ENCODE results near the gene ATP8B4.

The ATP8B4 gene

DNA sequence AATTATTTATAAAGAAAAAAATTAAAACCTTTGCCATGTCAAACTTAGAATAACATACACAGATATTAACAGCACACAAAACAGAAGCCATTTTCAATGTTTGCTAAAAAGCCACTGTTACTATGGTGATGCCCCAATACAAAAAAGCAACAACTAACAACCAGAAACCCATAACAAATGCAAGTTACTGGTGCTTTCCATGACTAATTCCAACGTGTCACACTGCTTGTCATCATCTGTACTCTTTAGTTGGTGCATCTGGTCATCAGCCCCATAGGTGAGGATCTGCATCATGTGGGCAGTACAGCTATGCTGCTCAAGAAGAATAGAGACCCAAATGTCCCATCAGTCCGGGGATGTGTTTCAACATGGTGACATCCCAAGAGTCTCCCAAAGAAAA is 52.8 kb downstream of the ATP8B4 start:
- no peak overlapping the region for H3K27ac ChIP-seq (ENCODE audit: insufficient read depth, low read depth, low read length, poor library complexity, severe bottlenecking)
- no peak overlapping the region for H3K4me3 ChIP-seq (ENCODE audit: insufficient read depth, low read depth, low read length)
- H3K27me3 ChIP-seq (ENCODE audit: control insufficient read depth, insufficient read depth, low read length, poor library complexity, severe bottlenecking): no peaks in the 10 kb centered on the region
- WGBS, 2 experiments: 70 to 82% methylated on average over 2 of the region's 2 CpGs
- no peaks in the 10 kb centered on the region for H3K36me3 ChIP-seq (ENCODE audit: control insufficient read depth, insufficient read depth, low read length)
- H3K4me1 ChIP-seq (ENCODE audit: control insufficient read depth, insufficient read depth, low read length): no peaks in the 10 kb centered on the region
- no peaks in the 10 kb centered on the region for H3K9me3 ChIP-seq (ENCODE audit: control insufficient read depth, low read length)

DNA sequence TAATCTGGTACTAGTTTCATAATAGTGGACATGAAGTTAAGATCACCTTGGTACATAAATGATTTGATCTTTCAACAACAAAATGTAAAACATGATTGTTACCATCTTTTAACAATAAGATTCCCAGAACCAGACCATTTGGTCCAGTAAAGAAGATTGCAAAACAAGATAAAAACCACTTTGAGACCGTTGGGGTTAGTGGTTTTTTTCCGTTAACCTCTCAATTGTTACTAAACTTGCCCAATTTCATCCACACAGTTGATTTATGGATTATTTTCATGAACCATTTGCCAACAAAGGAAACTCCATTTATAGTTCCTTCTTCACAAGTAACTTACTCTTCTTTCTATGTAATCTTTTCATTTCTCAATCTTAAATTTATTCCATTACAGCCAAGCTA is 53.8 kb downstream of the ATP8B4 start:
- WGBS, 2 experiments: 95 to 97% methylated on average over 2 of the region's 2 CpGs
- no peaks in the 10 kb centered on the region for H3K36me3 ChIP-seq (ENCODE audit: control insufficient read depth, insufficient read depth, low read length)

DNA sequence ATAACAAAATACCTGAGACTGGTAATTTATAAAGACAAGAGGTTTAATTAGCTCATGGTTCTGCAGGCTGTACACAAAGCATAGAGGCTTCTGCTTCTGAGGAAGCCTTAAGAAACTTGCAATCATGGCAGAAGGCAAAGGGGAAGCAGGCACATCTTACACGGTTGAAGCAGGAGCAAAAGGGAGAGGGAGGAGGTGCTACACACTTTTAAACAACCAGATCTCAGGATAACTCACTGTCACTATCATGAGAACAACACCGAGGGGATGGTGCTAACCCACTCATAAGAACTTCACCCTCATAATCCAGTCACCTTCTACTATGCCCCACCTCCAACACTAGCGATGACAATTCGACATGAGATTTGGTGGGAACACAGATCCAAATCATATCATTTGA is 54.4 kb downstream of the ATP8B4 start:
- Histone ChIP-seq H3K27ac (ENCODE audit: insufficient read depth, low read depth, low read length, poor library complexity, severe bottlenecking) (no peak overlapping the region), H3K9me3 (ENCODE audit: control insufficient read depth, low read length) (no peaks in the 10 kb centered on the region), H3K4me1 (ENCODE audit: control insufficient read depth, insufficient read depth, low read length) (no peaks in the 10 kb centered on the region), H3K27me3 (ENCODE audit: control insufficient read depth, insufficient read depth, low read length, poor library complexity, severe bottlenecking) (no peaks in the 10 kb centered on the region), H3K36me3 (ENCODE audit: control insufficient read depth, insufficient read depth, low read length) (no peaks in the 10 kb centered on the region), H3K4me3 (ENCODE audit: insufficient read depth, low read depth, low read length) (no peak overlapping the region)
- 72 to 96% methylated on average over 2 to 4 of the region's 4 CpGs for WGBS, 2 experiments

More for the DNA sequence above, 53.8 kb downstream of the ATP8B4 start:
- Histone ChIP-seq H3K4me1 (ENCODE audit: control insufficient read depth, insufficient read depth, low read length) (no peaks in the 10 kb centered on the region), H3K27ac (ENCODE audit: insufficient read depth, low read depth, low read length, poor library complexity, severe bottlenecking) (no peak overlapping the region), H3K9me3 (ENCODE audit: control insufficient read depth, low read length) (no peaks in the 10 kb centered on the region), H3K4me3 (ENCODE audit: insufficient read depth, low read depth, low read length) (no peak overlapping the region), H3K27me3 (ENCODE audit: control insufficient read depth, insufficient read depth, low read length, poor library complexity, severe bottlenecking) (no peaks in the 10 kb centered on the region)

DNA sequence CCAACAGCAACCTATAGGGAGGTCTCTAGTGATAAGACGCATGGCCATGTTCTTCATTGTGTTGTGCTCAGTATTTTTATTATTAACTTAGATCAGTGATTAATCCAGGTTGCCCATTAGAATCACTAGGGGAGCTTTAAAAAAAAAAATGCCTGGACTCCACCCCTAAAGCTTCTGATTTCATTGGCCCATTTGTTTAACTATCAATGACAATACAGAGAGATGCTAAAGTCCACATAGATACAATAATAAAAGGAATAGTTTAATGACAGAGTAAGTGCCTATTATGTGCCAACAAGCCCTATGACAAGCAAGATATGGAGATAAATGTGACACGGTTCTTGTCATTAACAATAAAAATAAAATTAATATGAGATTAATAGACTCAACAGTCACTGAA is 55.8 kb downstream of the ATP8B4 start:
- Histone ChIP-seq H3K36me3 (ENCODE audit: control insufficient read depth, insufficient read depth, low read length) (no peaks in the 10 kb centered on the region), H3K4me1 (ENCODE audit: control insufficient read depth, insufficient read depth, low read length) (no peaks in the 10 kb centered on the region), H3K9me3 (ENCODE audit: control insufficient read depth, low read length) (no peaks in the 10 kb centered on the region), H3K4me3 (ENCODE audit: insufficient read depth, low read depth, low read length) (no peak overlapping the region), H3K27me3 (ENCODE audit: control insufficient read depth, insufficient read depth, low read length, poor library complexity, severe bottlenecking) (no peaks in the 10 kb centered on the region), H3K27ac (ENCODE audit: insufficient read depth, low read depth, low read length, poor library complexity, severe bottlenecking) (no peak overlapping the region)
- WGBS, 2 experiments: 100% methylated on average over 1 of the region's 2 CpGs; no CpG with 5 or more reads in 1 of the 2 experiments

DNA sequence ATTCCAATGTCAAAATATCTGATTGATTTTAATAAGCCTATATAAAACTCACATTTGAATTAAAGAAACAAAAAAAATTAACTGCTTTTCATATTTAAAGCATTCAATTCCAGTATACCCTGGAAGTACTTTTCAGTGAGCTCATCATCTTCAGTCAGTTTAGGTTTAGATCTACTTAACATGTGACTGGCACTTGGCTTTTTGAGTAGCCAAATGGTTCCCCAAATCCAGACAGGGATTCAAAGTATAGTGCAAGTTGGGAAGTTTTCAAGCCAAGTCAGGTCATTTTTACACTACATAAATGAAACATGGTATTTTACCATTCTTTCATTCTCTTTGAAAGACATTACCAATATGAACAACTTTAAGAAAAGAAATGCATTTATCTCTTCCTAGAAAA is 57.5 kb downstream of the ATP8B4 start:
- Histone ChIP-seq H3K9me3 (ENCODE audit: control insufficient read depth, low read length) (no peaks in the 10 kb centered on the region), H3K4me1 (ENCODE audit: control insufficient read depth, insufficient read depth, low read length) (no peaks in the 10 kb centered on the region), H3K4me3 (ENCODE audit: insufficient read depth, low read depth, low read length) (no peak overlapping the region), H3K27me3 (ENCODE audit: control insufficient read depth, insufficient read depth, low read length, poor library complexity, severe bottlenecking) (no peaks in the 10 kb centered on the region), H3K36me3 (ENCODE audit: control insufficient read depth, insufficient read depth, low read length) (no peaks in the 10 kb centered on the region), H3K27ac (ENCODE audit: insufficient read depth, low read depth, low read length, poor library complexity, severe bottlenecking) (no peak overlapping the region)

DNA sequence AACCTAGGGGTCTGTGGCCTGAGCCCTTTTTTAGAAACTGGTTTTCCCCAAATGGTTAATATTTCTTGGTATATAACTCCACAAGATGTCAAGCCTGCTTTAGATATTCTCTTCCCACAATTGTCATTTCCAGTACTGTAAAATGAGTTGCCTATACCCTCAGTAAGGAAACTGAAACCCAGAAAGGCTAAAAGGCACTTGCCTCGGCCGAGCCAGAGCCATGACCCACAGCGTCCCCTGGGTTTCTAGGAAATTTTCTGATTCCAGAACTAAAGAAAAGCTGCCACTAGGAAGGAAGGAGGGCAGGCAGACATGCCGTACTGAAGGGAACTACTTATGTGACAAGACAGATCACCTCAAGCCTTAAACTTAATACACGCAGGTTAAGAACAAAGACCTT is 59.1 kb downstream of the ATP8B4 start:
- Histone ChIP-seq H3K4me1 (ENCODE audit: control insufficient read depth, insufficient read depth, low read length) (no peaks in the 10 kb centered on the region), H3K27me3 (ENCODE audit: control insufficient read depth, insufficient read depth, low read length, poor library complexity, severe bottlenecking) (no peaks in the 10 kb centered on the region), H3K27ac (ENCODE audit: insufficient read depth, low read depth, low read length, poor library complexity, severe bottlenecking) (no peak overlapping the region), H3K4me3 (ENCODE audit: insufficient read depth, low read depth, low read length) (no peak overlapping the region), H3K9me3 (ENCODE audit: control insufficient read depth, low read length) (no peaks in the 10 kb centered on the region), H3K36me3 (ENCODE audit: control insufficient read depth, insufficient read depth, low read length) (no peaks in the 10 kb centered on the region)
- WGBS, 2 experiments: 66 to 72% methylated on average over 5 of the region's 5 CpGs

DNA sequence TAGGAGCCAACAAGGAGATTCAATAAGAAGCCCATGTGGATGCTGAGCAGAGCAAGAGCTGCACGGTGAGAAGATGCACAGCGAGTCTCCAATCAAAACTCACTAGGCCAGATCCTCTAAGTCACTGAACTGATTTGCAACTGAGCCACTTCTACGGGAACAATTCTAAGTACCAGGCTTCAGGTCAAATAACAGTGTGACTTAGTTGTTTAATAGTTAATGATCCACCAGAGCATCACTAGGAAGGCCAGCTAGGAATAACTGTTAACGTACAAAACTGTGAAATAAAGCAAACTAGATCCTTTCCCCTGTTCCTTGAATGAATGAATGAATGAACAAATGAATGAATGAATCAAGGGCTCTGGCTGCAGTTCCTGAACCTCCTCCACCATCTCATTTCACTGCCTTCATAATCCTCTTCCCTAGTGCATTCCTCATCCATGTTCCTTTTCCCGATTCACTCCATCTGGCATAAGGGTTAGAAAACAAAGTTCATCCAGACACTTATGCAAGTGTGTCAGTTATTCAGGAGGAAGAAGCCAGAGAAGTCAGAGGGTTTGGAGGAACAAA is 59.7 kb downstream of the ATP8B4 start:
- H3K36me3 ChIP-seq (ENCODE audit: control insufficient read depth, insufficient read depth, low read length): no peaks in the 10 kb centered on the region
- H3K27ac ChIP-seq (ENCODE audit: insufficient read depth, low read depth, low read length, poor library complexity, severe bottlenecking): no peak overlapping the region
- no peak overlapping the region for H3K4me3 ChIP-seq (ENCODE audit: insufficient read depth, low read depth, low read length)
- no peaks in the 10 kb centered on the region for H3K27me3 ChIP-seq (ENCODE audit: control insufficient read depth, insufficient read depth, low read length, poor library complexity, severe bottlenecking)
- H3K9me3 ChIP-seq (ENCODE audit: control insufficient read depth, low read length): no peaks in the 10 kb centered on the region
- 90 to 95% methylated on average over 5 of the region's 5 CpGs for WGBS, 2 experiments
- H3K4me1 ChIP-seq (ENCODE audit: control insufficient read depth, insufficient read depth, low read length): no peaks in the 10 kb centered on the region

DNA sequence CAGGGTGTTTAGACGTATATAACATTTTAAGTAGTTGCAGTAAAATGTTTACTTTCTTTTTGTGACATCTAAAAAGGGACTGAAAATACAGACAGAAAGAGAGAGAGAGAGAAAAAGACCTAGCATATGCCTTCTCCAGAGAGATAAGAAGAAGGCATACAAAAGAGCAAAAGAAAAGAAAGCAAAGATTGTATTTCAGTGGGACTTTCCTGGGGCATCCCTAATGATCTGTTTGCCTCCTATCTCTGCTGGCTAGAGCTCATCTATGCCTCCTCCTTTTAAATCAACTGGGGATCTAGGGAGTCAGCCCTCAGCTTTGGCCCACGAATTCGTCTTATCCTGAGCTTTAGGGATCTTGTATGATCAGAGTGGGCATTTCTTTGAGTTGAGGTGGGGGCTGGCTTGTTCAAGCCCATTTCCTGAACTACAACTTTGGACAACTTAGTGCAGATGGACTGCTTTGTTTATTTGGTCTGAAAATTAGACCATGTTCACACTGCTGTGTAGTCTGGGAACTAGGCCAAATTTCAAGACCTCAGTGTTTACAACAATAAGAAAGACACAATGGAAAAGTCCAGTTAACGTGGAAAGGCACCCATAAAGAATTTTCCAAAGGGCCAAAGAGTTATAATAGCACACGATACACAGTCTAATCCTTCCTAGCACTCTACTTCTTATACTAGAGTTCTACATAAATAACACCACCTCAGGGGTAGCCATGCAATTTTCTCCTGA is 61.0 kb downstream of the ATP8B4 start:
- no peak overlapping the region for H3K27ac ChIP-seq (ENCODE audit: insufficient read depth, low read depth, low read length, poor library complexity, severe bottlenecking)
- WGBS, 2 experiments: 68 to 76% methylated on average over 4 to 5 of the region's 5 CpGs
- no peaks in the 10 kb centered on the region for H3K4me1 ChIP-seq (ENCODE audit: control insufficient read depth, insufficient read depth, low read length)
- no peak overlapping the region for H3K4me3 ChIP-seq (ENCODE audit: insufficient read depth, low read depth, low read length)
- H3K9me3 ChIP-seq (ENCODE audit: control insufficient read depth, low read length): no peaks in the 10 kb centered on the region
- H3K36me3 ChIP-seq (ENCODE audit: control insufficient read depth, insufficient read depth, low read length): no peaks in the 10 kb centered on the region
- H3K27me3 ChIP-seq (ENCODE audit: control insufficient read depth, insufficient read depth, low read length, poor library complexity, severe bottlenecking): no peaks in the 10 kb centered on the region

DNA sequence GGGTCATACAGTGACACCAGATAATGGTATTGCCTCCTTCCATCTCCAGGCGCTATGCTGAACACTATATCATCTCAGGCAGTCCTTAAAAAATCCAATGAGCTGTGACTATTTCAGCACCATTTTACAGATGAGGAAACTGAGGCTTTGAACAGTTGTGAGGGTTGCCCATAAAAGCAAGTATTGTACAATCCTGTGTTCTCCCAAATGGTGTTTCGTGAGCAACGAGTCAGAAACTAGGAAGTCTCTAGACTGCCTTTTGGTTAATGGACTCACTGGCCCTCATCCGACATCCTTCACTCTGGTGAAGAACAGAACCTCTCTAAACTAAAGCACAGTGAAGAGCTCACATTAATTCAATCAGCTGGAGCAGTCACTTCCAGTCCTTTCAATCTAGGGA is 61.8 kb downstream of the ATP8B4 start:
- 93 to 95% methylated on average over 4 of the region's 4 CpGs for WGBS, 2 experiments

DNA sequence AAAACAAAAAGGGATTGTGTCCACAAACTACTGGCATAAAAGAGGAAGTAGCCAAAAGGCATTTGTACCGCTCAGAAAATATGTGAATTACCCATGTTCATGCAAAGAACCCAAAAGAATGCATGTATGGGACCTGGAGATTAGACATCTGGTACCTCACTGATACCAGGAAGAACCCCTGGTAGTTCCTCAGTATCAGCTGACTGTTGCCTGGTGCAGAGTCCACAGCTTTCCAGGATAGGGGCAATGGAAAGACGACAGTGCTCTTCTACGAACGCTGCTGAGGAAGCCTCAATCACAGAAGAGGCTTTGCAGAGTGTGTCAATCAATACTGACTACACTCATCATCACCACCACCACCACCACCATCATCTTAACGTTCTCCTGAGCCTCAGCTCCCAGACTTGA is 63.3 kb downstream of the ATP8B4 start:
- H3K27me3 ChIP-seq (ENCODE audit: control insufficient read depth, insufficient read depth, low read length, poor library complexity, severe bottlenecking): no peaks in the 10 kb centered on the region
- H3K4me3 ChIP-seq (ENCODE audit: insufficient read depth, low read depth, low read length): no peak overlapping the region
- 90 to 93% methylated on average over 5 of the region's 5 CpGs for WGBS, 2 experiments
- H3K27ac ChIP-seq (ENCODE audit: insufficient read depth, low read depth, low read length, poor library complexity, severe bottlenecking): no peak overlapping the region
- H3K4me1 ChIP-seq (ENCODE audit: control insufficient read depth, insufficient read depth, low read length): no peaks in the 10 kb centered on the region
- no peaks in the 10 kb centered on the region for H3K36me3 ChIP-seq (ENCODE audit: control insufficient read depth, insufficient read depth, low read length)
- no peaks in the 10 kb centered on the region for H3K9me3 ChIP-seq (ENCODE audit: control insufficient read depth, low read length)

More for the DNA sequence above, 61.8 kb downstream of the ATP8B4 start:
- H3K9me3 ChIP-seq (ENCODE audit: control insufficient read depth, low read length): no peaks in the 10 kb centered on the region
- H3K27ac ChIP-seq (ENCODE audit: insufficient read depth, low read depth, low read length, poor library complexity, severe bottlenecking): no peak overlapping the region
- H3K4me3 ChIP-seq (ENCODE audit: insufficient read depth, low read depth, low read length): no peak overlapping the region
- no peaks in the 10 kb centered on the region for H3K27me3 ChIP-seq (ENCODE audit: control insufficient read depth, insufficient read depth, low read length, poor library complexity, severe bottlenecking)
- H3K36me3 ChIP-seq (ENCODE audit: control insufficient read depth, insufficient read depth, low read length): no peaks in the 10 kb centered on the region
- H3K4me1 ChIP-seq (ENCODE audit: control insufficient read depth, insufficient read depth, low read length): no peaks in the 10 kb centered on the region
